ENCODE measurements around the gene FXYD2.

The FXYD2 gene

GRCh38 chr11:117827521-117828511, 3.3 kb upstream of the FXYD2 start:
- H3K4me1 ChIP-seq (ENCODE audit: control insufficient read depth, insufficient read depth, low read length, poor library complexity, severe bottlenecking): peaks cover 38% of the 10 kb centered on the region
- no peak overlapping the region for H3K4me3 ChIP-seq (ENCODE audit: extremely low read depth, insufficient read depth, low read length, poor library complexity, severe bottlenecking)
- WGBS, 2 experiments (ENCODE audit: insufficient coverage in 2 of 2): 90 to 94% methylated on average over 10 to 12 of the region's 15 CpGs
- no peak overlapping the region for H3K27ac ChIP-seq (ENCODE audit: low read depth, low read length, severe bottlenecking)
- H3K9me3 ChIP-seq (ENCODE audit: control insufficient read depth, low read length): no peaks in the 10 kb centered on the region
- H3K36me3 ChIP-seq (ENCODE audit: control insufficient read depth, insufficient read depth, low read length): no peaks in the 10 kb centered on the region

GRCh38 chr11:117826832-117827231, 2.3 kb upstream of the FXYD2 start:
- 79 to 96% methylated on average over 3 of the region's 3 CpGs for WGBS, 2 experiments (ENCODE audit: insufficient coverage in 2 of 2)
- no peak overlapping the region for H3K27ac ChIP-seq (ENCODE audit: low read depth, low read length, severe bottlenecking)
- H3K9me3 ChIP-seq (ENCODE audit: control insufficient read depth, low read length): no peaks in the 10 kb centered on the region
- H3K4me1 ChIP-seq (ENCODE audit: control insufficient read depth, insufficient read depth, low read length, poor library complexity, severe bottlenecking): peaks cover 38% of the 10 kb centered on the region
- H3K4me3 ChIP-seq (ENCODE audit: extremely low read depth, insufficient read depth, low read length, poor library complexity, severe bottlenecking): no peak overlapping the region
- H3K36me3 ChIP-seq (ENCODE audit: control insufficient read depth, insufficient read depth, low read length): no peaks in the 10 kb centered on the region

- WGBS, 2 experiments (ENCODE audit: insufficient coverage in 2 of 2): 79 to 86% methylated on average over 9 to 10 of the region's 10 CpGs
- Histone ChIP-seq H3K9me3 (ENCODE audit: control insufficient read depth, low read length) (no peaks in the 10 kb centered on the region), H3K4me3 (ENCODE audit: extremely low read depth, insufficient read depth, low read length, poor library complexity, severe bottlenecking) (no peak overlapping the region), H3K27ac (ENCODE audit: low read depth, low read length, severe bottlenecking) (no peak overlapping the region), H3K36me3 (ENCODE audit: control insufficient read depth, insufficient read depth, low read length) (no peaks in the 10 kb centered on the region), H3K4me1 (ENCODE audit: control insufficient read depth, insufficient read depth, low read length, poor library complexity, severe bottlenecking) (peaks cover 38% of the 10 kb centered on the region)
Observed at GRCh38 chr11:117826190-117826570, 1.6 kb upstream of the FXYD2 start.

- peaks cover 35% of the 10 kb centered on the region for H3K4me1 ChIP-seq (ENCODE audit: control insufficient read depth, insufficient read depth, low read length, poor library complexity, severe bottlenecking)
- no peaks in the 10 kb centered on the region for H3K36me3 ChIP-seq (ENCODE audit: control insufficient read depth, insufficient read depth, low read length)
- no peaks in the 10 kb centered on the region for H3K9me3 ChIP-seq (ENCODE audit: control insufficient read depth, low read length)
- H3K27ac ChIP-seq (ENCODE audit: low read depth, low read length, severe bottlenecking): no peak overlapping the region
- 91 to 92% methylated on average over 7 to 8 of the region's 8 CpGs for WGBS, 2 experiments (ENCODE audit: insufficient coverage in 2 of 2)
- no peak overlapping the region for H3K4me3 ChIP-seq (ENCODE audit: extremely low read depth, insufficient read depth, low read length, poor library complexity, severe bottlenecking)
Observed at GRCh38 chr11:117825538-117826189, 1.1 kb upstream of the FXYD2 start.

- WGBS, 2 experiments (ENCODE audit: insufficient coverage in 2 of 2): 66 to 67% methylated on average over 11 to 13 of the region's 13 CpGs
- Histone ChIP-seq H3K4me1 (ENCODE audit: control insufficient read depth, insufficient read depth, low read length, poor library complexity, severe bottlenecking) (peaks cover 20% of the 10 kb centered on the region), H3K9me3 (ENCODE audit: control insufficient read depth, low read length) (no peaks in the 10 kb centered on the region), H3K36me3 (ENCODE audit: control insufficient read depth, insufficient read depth, low read length) (no peaks in the 10 kb centered on the region), H3K4me3 (ENCODE audit: extremely low read depth, insufficient read depth, low read length, poor library complexity, severe bottlenecking) (no peak overlapping the region), H3K27ac (ENCODE audit: low read depth, low read length, severe bottlenecking) (no peak overlapping the region)
Observed at GRCh38 chr11:117823946-117824420, 561 bp downstream of the FXYD2 start.

GRCh38 chr11:117823294-117823945, 1.1 kb downstream of the FXYD2 start:
- H3K4me3 ChIP-seq (ENCODE audit: extremely low read depth, insufficient read depth, low read length, poor library complexity, severe bottlenecking): no peak overlapping the region
- H3K4me1 ChIP-seq (ENCODE audit: control insufficient read depth, insufficient read depth, low read length, poor library complexity, severe bottlenecking): peaks cover 15% of the 10 kb centered on the region
- 70 to 78% methylated on average over 16 to 17 of the region's 18 CpGs for WGBS, 2 experiments (ENCODE audit: insufficient coverage in 2 of 2)
- H3K36me3 ChIP-seq (ENCODE audit: control insufficient read depth, insufficient read depth, low read length): no peaks in the 10 kb centered on the region
- H3K27ac ChIP-seq (ENCODE audit: low read depth, low read length, severe bottlenecking): no peak overlapping the region
- no peaks in the 10 kb centered on the region for H3K9me3 ChIP-seq (ENCODE audit: control insufficient read depth, low read length)

GRCh38 chr11:117822074-117823033, 2.2 kb downstream of the FXYD2 start:
- Histone ChIP-seq H3K4me3 (ENCODE audit: extremely low read depth, insufficient read depth, low read length, poor library complexity, severe bottlenecking) (no peak overlapping the region), H3K27ac (ENCODE audit: low read depth, low read length, severe bottlenecking) (no peak overlapping the region), H3K36me3 (ENCODE audit: control insufficient read depth, insufficient read depth, low read length) (no peaks in the 10 kb centered on the region), H3K4me1 (ENCODE audit: control insufficient read depth, insufficient read depth, low read length, poor library complexity, severe bottlenecking) (peaks cover 12% of the 10 kb centered on the region), H3K9me3 (ENCODE audit: control insufficient read depth, low read length) (no peaks in the 10 kb centered on the region)
- WGBS, 2 experiments (ENCODE audit: insufficient coverage in 2 of 2): 76 to 77% methylated on average over 28 to 33 of the region's 33 CpGs

- WGBS, 2 experiments (ENCODE audit: insufficient coverage in 2 of 2): 90 to 94% methylated on average over 7 to 12 of the region's 12 CpGs
- no peaks in the 10 kb centered on the region for H3K9me3 ChIP-seq (ENCODE audit: control insufficient read depth, low read length)
- H3K4me3 ChIP-seq (ENCODE audit: extremely low read depth, insufficient read depth, low read length, poor library complexity, severe bottlenecking): no peak overlapping the region
- no peaks in the 10 kb centered on the region for H3K36me3 ChIP-seq (ENCODE audit: control insufficient read depth, insufficient read depth, low read length)
- H3K27ac ChIP-seq (ENCODE audit: low read depth, low read length, severe bottlenecking): no peak overlapping the region
- H3K4me1 ChIP-seq (ENCODE audit: control insufficient read depth, insufficient read depth, low read length, poor library complexity, severe bottlenecking): peaks cover 21% of the 10 kb centered on the region
Observed at GRCh38 chr11:117821431-117821830, 3.1 kb downstream of the FXYD2 start.

GRCh38 chr11:117820516-117820915, 4.0 kb downstream of the FXYD2 start:
- 81 to 85% methylated on average over 3 to 6 of the region's 10 CpGs for WGBS, 2 experiments (ENCODE audit: insufficient coverage in 2 of 2)
- H3K4me3 ChIP-seq (ENCODE audit: extremely low read depth, insufficient read depth, low read length, poor library complexity, severe bottlenecking): no peak overlapping the region

GRCh38 chr11:117820071-117820470, 4.5 kb downstream of the FXYD2 start:
- no peaks in the 10 kb centered on the region for H3K9me3 ChIP-seq (ENCODE audit: control insufficient read depth, low read length)
- no peak overlapping the region for H3K27ac ChIP-seq (ENCODE audit: low read depth, low read length, severe bottlenecking)
- H3K4me1 ChIP-seq (ENCODE audit: control insufficient read depth, insufficient read depth, low read length, poor library complexity, severe bottlenecking): peaks cover 27% of the 10 kb centered on the region
- 94% methylated on average over 9 to 11 of the region's 11 CpGs for WGBS, 2 experiments (ENCODE audit: insufficient coverage in 2 of 2)
- no peaks in the 10 kb centered on the region for H3K36me3 ChIP-seq (ENCODE audit: control insufficient read depth, insufficient read depth, low read length)
- H3K4me3 ChIP-seq (ENCODE audit: extremely low read depth, insufficient read depth, low read length, poor library complexity, severe bottlenecking): no peak overlapping the region

More at GRCh38 chr11:117820516-117820915, 4.0 kb downstream of the FXYD2 start:
- no peaks in the 10 kb centered on the region for H3K9me3 ChIP-seq (ENCODE audit: control insufficient read depth, low read length)
- no peak overlapping the region for H3K27ac ChIP-seq (ENCODE audit: low read depth, low read length, severe bottlenecking)
- H3K36me3 ChIP-seq (ENCODE audit: control insufficient read depth, insufficient read depth, low read length): no peaks in the 10 kb centered on the region
- H3K4me1 ChIP-seq (ENCODE audit: control insufficient read depth, insufficient read depth, low read length, poor library complexity, severe bottlenecking): peaks cover 27% of the 10 kb centered on the region

Measured in mesodermal cell (in vitro differentiated cells).